Coronary artery (tissue), 2 donors: Measurements from ENCODE around the gene TMEM168.
"Not testable (repeated sequence)": the region's sequence is repeated elsewhere in the genome, so short reads cannot be mapped to it uniquely, and the experiment has no call there.

Experiments used
- DNase-seq: peaks from one replicate; pipeline ENCODE4 v3.0.0-alpha.2; 2017; ENCODE audit warnings: low spot score
- H3K27ac ChIP-seq, 2 donors: fragments of 200-600 bp; sonication (generic); one replicate each; pipeline ENCODE4 v1.5.1; 2016 to 2019
- H3K4me3 ChIP-seq: fragments of 200-600 bp; sonication (generic); 2 replicates; pipeline ENCODE4 v1.5.1; 2016; ENCODE audit warnings: mild to moderate bottlenecking, moderate library complexity
- TF ChIP-seq, protein P1 (sequence below): fragments of 200-600 bp; sonication (generic); IDR thresholded peaks from one replicate; pipeline ENCODE4 v1.5.1; 2019; ENCODE audit warnings: antibody characterized with exemption

Gene TMEM168

DNA sequence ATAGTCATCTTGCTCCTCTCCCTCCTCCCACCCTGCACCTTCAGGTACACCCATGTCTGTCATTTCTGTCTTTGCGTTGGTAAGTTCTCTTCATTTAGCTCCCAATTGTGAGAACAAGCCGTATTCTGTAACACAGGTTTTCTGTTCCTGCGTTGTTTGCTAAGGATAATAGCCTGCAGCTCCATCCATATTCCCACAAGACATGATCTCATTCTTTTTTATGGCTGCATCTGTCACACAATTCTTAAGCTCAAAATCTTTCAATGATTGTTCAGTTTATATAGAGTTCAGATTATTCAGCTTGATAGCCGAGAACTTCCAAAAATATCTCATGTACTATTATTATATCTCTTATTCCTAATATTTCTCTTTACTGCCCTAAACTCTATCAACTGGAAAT lies 16.0 kb upstream of the TMEM168 start:
- TF ChIP-seq, protein P1, sequence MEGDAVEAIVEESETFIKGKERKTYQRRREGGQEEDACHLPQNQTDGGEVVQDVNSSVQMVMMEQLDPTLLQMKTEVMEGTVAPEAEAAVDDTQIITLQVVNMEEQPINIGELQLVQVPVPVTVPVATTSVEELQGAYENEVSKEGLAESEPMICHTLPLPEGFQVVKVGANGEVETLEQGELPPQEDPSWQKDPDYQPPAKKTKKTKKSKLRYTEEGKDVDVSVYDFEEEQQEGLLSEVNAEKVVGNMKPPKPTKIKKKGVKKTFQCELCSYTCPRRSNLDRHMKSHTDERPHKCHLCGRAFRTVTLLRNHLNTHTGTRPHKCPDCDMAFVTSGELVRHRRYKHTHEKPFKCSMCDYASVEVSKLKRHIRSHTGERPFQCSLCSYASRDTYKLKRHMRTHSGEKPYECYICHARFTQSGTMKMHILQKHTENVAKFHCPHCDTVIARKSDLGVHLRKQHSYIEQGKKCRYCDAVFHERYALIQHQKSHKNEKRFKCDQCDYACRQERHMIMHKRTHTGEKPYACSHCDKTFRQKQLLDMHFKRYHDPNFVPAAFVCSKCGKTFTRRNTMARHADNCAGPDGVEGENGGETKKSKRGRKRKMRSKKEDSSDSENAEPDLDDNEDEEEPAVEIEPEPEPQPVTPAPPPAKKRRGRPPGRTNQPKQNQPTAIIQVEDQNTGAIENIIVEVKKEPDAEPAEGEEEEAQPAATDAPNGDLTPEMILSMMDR = no peak
- Histone ChIP-seq H3K4me3 (no peak overlapping the region), H3K27ac (no peak overlapping the region)
- DNase-seq = no peak

GRCh38 chr7:112802406-112802805 lies 12.2 kb upstream of the TMEM168 start:
- Histone ChIP-seq H3K27ac (no peak overlapping the region), H3K4me3 (no peak overlapping the region)
- DNase-seq = no peak
- TF ChIP-seq, protein P1 = no peak

DNA sequence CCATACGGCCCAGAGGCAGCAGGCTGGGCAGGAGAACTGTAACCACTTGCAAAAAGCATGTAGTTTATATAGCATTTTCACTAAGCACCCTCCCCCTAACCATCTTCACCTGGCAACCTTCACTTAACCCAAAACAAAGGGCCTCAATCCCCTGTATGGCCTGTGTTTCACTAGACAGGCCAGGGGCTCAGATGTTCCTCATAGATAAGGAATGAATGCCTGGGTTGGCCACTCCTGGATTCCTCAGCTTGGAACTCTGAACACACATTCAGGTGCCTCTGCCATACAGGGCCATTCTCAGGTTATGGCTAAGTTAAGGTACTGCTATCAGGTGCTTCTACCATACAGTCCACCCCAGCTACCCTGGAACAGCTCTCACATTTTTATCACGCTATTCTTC lies 10.3 kb upstream of the TMEM168 start:
- TF ChIP-seq, protein P1 = no peak
- no peak overlapping the region for H3K4me3 ChIP-seq
- no peak for DNase-seq
- H3K27ac ChIP-seq = no peak overlapping the region

DNA sequence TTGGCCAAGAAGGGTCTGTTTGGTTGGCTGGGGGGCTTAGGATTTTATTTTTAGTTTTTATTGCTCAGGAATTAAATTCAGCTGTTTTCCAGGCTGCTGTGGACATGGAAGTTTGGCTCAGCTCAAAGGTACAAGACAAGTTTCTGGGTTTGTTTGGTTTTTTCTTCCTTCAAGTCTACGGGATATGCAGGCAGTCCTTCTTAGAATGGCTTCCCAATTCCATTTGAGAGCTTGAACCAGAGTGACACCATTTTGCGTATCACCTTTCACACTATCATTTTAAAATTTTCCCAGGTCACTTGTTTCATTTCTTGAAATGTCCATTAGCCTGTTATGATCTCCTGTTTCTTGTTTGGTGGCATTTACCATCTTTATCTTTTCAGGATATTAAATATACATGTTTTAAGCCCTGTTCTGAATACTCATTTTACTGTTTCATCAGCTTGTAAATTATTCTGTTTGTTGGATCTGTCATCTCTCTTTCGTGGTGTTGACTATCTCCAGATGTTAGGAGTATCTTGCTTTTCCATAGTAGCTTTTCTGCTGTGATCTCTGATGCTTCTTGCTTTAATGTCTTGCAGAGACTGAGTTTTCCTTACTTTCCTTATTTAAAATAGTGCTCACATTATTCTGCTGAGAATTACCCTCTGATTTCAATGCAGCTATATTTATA lies 9.4 kb upstream of the TMEM168 start:
- no peak for DNase-seq
- Histone ChIP-seq H3K4me3 (no peak overlapping the region), H3K27ac (no peak overlapping the region)
- TF ChIP-seq, protein P1 = no peak

DNA sequence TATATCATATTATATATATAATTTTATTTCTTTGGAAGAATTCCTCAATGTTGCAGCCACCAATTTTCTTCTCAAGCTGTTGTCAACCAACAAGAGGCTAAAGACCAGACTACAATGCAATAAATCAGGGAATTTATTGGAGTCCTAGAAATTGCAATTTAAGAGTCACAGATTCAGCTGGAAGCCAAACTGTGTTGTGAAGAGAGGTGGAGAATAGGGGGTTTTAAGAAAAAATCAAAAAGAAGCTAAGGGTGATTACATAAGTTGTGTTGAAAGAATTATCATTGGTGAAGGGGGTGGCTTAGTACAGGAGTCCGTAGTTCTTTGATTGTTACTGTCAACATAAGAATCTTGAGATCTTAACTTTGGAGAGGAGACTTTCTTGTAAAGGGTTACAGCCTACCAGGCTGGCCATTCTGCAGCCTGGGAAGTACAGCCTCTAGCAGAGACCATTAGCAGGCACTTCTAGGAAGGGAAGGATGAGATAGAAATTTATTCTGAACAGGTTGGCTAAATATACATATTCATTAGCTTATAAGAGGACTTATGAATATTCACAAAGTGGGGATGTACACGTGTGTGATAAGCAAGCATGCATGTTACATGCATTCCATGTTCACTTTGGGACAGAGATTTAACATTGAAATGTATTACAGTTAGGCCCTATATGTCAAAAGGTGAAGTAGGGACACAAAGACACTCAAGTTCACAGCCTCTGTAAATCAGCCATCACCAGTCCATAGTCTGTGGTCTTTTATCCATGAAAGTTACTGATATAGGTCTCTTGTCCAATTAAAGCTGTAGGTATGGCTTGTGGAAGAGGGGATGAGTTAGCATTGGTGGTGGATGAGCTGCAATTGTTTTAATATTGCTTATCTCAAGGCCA lies 8.3 kb upstream of the TMEM168 start:
- TF ChIP-seq, protein P1 = no peak
- no peak for DNase-seq
- H3K27ac ChIP-seq = no peak overlapping the region
- H3K4me3 ChIP-seq = no peak overlapping the region

DNA sequence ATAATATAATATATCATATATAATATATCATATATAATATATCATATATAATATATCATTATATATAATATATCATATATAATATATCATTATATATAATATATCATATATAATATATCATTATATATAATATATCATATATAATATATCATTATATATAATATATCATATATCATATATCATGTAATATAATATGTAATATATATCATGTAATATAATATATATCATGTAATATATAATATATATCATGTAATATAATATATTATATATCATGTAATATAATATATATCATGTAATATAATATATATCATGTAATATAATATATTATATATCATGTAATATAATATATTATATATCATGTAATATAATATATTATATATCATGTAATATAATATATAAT lies 6.4 kb upstream of the TMEM168 start:
- not testable (repeated sequence) for DNase-seq, H3K27ac ChIP-seq, H3K4me3 ChIP-seq

- Histone ChIP-seq H3K4me3 (no peak overlapping the region), H3K27ac (no peak overlapping the region)
- TF ChIP-seq, protein P1 = no peak
- DNase-seq = no peak
Observed at GRCh38 chr7:112792441-112792840, 2.2 kb upstream of the TMEM168 start.
